NCI-H446 treated with DMSO at 0.1 percent for 48 hours (cell line): Measurements from ENCODE around the gene SCIMP.
"Not testable (repeated sequence)": the region's sequence is repeated elsewhere in the genome, so short reads cannot be mapped to it uniquely, and the experiment has no call there.

Experiments
- DNase-seq: peaks from one replicate; lab custom pipeline; 2025; lab: John Stamatoyannopoulos, UW

Gene SCIMP

DNA sequence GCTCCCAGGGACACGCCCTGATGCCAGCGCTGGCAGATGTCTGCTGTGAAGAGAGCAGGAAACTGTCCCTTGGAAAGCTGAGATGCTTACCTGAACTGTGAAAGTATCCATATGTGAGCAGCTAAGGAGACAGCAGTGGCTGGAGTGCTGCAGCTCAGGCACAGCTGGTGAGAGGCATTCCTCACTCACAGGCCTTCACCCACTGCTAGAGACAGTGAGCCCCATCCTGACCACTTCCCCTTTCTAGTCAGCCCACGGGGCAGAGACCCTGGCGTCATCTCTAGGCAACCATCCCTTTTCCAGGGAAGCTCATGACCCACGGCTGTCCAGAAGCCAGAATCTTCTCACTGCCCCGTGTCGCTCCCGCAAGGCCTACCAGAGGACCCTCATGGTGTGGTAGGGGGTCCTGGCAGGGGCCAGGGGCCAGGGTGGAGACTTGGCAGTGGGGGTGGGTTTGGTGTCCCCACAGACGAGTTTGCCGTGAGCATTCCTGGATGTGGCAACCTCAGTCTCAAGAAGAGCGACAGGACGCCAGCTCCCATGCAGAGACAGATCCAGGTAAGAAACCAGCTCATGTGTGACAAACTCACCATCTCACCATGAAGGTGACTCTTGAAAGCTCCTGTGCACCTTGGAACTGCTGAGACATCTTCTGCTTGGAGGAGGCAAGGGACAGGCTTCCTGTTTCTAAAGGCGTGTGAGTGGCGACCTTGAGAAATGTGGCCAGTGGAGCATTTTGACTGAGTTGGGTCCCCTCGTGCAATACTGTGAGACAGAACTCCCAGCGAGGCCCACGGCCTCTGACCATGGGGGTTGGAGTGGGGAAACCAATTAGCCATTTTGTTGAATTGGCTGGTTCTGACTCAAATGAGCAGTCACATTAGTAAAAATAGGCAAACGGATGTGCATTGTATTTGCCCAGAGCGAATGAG is at the start of gene SCIMP:
SCIMP (minus strand) TSS at position 216 of the 932 bp plus-strand sequence; CDS start at position 111, 105 bp downstream.
- DNase-seq, result no peak

DNA sequence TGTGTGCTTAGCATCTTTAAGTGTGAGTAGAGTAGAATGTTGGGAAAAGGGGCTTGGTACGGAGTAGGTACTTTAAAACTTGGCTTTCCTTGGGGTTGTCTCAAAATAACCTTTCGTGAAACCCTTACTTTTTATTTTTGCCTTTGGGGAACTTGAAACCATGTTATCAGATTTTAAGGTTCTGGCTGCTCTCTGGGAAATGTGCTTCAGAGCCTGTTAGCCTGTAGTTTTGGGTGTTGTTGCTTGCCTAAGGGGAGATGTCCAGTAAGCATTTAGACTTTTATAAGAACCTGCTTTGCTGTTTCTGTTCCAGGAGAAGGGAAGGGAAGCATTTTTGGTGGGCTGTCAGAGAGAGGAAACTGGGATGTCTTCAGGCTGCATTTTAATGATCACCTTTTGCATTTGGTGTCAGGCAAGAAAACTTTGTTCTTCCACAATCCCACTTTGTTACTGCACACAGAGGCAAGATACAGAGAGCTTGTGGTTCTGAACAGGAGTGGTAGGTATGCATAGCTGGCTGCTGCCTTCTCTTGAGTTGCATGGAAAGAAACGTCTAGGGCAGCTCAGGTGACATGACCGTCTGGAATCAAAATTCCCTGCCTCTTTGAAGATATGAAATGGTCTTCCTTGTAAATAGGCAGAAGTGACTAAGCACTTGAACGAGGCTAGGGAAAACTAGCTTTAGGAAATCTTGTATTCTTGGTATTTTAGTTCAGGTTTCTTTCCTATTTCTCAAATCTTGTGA is 49.1 kb upstream of the SCIMP start:
- no peak for DNase-seq

DNA sequence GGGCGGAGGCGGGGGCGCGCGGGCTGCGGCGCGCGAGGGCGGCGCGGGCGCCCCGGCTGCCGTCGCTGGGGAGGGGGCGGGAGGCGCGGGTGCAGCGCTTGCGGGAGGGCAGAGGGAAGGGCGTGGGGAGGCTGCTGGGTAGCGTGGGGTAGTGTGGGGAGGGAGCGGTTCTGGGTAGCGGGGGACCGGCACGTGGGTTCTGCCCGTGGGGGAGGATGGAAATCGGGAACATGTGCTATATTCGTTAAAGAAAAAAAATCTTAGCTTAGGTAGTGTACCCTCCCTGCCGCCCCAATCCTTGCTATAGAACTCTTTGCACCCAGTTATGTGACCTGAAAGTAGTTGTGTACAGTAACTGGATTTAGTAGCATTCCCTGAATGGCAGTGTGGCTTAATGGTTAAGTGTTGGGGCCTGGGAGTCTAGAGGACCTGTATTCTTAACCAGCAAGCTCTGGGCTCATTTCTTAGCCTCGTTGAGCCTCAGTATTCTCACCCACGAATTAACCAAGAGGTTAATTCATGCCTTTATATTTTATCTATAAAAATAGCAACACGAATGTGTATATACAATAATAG is 48.1 kb upstream of the SCIMP start:
- DNase-seq, result no peak

DNA sequence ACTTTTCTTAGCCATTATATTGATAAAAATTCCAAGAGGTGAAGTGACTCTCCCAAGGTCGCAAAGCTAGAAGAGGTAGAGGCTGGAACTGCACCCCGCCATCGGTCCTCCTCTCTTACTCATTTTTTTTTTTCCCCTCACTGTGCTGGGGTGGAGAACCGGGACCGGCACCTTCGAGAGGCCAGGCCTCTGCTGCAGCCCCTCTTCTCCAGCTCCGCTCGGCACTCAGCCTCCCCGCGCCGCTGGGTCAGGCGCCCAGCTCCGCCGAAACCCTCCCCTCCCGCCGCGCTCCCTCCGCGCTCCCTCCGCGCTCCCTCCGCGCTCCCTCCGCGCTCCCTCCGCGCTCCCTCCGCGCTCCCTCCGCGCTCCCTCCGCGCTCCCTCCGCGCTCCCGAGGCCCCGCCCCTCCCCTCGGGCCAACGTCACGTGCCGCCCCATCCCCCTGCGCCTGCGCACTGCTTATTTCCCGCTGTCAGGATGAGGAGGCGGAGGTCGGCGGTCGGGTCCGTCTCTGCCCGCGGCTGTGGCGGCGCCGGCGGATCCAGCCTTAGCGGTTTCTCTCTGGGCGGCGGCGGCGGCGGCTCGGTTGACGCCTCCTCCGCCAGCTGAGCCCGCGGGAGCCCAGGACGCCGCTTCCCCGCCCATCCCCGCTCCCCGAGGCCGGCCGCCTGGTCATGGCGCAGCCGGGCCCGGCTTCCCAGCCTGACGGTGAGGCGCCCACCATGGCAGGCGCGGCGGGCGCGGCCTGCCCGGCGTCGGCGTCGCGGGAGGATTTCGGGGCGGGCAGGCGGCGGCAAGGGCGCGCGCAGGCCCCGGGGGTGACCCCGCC is 47.4 kb upstream of the SCIMP start, which contains the start of gene RABEP1:
RABEP1 (plus strand) TSS at position 471 of the 828 bp plus-strand sequence; CDS start at position 674, 203 bp downstream.
- peak; percentile 63 for DNase-seq

DNA sequence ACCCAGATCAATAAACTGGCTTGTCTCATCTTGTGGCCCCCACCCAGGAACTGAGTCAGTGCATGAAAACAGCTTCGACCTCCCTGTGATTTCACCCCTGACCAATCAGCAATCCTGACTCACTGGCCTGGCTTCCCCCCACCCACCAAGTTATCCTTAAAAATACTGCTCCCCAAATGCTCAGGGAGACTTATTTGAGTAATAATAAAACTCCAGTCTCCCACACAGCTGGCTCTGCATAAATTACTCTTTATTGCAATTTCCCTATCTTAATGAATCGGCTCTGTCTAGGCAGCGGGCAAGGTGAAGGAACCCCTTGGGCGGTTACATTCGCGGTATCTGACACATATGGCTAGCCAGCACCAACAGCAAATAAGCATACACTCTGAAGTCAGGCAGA is 37.7 kb upstream of the SCIMP start:
- DNase-seq, result no peak

DNA sequence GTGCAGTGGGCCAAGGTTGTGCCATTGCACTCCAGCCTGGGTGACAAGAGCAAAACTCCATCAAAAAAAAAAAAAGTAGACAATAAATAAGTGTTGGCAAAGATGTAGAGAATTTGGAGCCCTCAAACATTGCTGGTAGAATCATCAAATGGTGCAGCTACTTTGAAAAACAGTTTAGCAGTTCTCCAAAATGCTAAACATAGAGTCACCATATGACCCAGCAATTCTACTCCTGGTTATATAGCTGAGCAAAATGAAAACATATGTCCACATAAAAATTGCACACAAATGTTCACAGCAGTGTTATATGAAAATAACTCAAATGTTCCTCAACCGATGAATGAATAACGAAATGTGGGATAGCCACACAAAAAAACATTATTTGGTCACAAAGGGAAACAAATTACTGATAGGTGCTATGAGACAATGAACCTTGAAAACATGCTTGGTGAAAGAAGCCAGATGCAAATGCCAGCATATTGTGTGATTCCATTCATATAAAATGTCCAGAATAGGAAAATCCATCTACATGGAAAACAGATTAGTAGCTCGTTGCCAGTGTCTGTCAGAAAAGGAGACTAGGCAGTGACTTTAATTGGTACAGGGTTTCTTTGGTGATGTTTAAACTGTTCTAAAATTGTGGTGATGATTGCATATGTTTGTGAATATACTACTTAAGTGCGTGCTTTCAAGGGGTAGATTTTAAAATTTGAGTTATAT is 34.7 kb upstream of the SCIMP start:
- DNase-seq, result no peak

DNA sequence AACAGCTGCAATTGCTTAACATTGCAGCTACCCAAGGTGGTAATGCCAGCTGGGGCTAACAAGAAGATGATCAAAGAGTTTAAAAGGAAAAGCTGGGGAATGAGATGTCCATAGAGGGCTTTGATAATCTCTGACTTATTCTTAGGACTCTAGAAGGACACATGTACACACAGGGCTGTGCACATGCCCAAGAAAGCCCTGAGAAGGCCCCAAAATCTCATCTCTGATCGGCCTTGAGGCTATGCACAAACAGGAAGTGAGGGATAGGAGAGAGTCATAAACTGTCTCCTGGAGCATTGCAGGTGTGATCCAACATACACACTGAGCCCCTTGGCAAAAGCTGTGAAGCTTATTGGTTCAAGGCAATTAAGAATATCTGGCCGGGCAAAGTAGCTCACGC is 30.2 kb upstream of the SCIMP start:
- no peak for DNase-seq

DNA sequence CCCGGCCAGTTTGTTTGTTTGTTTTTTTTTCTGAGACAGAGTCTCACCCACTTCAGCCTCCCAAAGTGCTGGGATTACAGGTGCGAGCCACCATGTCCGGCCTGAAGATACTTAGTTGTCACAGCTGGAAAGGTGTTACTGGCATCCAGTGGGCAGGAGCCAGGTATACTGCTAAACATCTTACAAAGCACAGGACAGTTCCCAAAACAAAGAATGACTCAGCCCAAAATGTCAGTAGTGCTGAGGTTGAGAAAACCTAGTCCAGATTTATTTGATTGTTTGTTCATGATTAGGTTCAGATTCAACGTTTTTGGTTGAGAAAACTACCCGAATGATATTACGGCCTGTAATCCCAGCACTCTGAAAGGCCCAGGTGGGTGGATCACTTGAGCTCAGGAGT is 28.8 kb upstream of the SCIMP start:
- DNase-seq, result no peak

DNA sequence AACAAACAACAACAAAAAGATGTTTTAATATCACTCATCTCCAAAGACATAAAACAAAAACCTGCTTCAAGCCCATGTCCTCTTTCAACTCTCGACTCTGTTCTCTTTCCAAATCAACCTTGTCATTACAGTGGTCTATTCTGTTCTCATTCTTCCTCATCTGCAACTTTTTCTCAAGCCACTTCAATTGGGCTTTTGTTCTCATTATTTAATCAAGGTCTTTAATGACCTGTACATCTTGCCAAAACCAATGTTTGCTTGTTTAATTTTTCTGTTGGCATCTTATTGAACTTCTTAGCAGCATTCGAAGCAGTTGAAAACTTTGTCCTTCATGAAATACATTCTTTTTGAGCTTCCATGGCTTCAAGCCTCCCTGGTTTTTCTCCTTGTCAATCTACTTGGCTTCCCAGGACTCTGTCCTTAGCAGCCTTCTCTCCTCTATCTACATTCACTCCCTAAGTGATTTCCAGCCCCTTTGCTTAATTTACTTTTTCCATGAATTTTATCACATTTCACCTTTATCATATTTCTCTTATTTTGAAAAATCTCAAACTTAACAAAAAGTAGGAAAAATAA is 27.8 kb upstream of the SCIMP start:
- DNase-seq, result no peak

DNA sequence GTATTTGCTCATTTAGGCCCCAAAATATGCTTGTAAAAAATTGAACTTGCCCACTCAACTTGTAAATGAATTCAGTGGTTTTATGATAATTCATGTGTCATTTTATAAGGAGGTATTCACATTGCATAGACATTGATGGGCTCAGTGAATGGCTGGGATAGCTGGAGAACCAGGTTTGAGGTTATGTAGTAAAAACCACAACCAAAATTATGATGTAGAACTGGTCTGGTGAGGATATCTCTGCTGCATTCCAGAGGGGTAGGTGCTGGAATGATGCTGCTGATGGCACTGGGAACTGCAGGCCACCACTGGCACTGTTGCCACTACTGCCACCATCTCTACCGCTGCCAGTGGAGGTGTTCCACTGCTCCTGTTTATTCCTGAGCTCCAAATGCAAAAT is 25.9 kb upstream of the SCIMP start:
- DNase-seq, result no peak

DNA sequence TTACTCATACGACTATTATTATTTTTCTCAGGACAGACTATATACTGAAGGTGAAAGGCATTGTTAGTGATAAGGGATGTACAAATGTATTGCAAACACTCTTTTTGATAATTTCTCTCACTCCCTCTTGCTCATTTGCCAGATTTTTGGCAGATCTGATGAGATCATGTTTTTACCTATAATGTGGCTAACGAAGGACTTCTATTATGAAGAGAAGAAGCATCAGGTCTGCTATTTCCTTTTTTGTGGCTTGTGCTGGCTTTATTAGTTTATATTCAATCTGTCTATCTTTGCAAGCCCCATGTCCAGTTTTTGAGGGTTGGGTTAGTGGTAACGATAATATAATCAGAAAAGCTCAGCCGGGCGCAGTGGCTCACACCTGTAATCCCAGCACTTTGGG is 22.5 kb upstream of the SCIMP start:
- DNase-seq, result no peak

DNA sequence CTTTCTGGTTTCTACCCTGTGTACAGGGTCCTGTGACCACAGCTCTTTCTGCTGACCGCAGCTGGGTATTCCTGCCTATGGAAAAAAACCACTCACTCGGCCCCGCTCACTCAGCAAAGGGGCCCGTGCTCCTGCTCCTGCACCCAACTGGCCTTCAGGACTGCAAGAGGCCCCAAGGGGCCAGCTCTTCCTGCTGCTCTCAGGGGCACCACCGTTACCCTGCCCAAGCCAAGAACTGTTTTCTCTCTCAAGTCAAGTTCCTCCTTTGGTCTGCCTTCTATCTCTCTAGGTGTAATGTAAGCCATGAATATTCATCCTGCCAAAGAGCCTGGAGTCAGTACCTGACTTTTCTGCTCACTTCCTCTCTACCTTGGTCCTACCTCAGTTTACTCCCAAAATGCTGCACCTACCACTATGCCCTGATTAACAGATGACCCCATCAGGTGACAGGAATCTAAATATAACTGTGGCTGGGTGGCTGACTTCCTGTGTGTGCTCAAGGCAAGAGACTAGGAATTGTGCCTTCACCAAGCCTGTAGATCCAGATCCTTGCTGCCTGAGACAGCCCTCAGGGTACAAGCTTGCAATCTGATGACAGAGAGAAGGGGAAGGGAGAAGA is 20.4 kb upstream of the SCIMP start:
- DNase-seq, result no peak

DNA sequence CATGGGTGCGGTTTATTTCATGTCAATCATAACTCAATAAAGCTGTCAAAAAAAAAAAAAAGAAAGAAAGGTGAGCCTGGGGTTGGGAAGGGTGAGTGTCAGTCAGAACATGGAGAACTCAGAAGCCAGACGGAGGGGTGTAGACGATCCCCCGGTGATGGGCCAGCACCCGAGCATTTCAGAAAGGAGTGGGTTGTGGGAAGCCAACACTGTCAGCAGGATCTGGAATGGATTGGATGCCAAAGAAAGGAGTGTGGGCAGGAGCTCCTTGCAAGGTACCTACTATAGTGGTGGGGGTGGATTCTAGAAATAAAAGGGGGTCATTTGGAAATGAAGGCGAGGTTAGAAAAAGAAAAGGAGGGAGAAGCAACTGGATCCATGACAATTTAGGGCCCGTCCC is 19.8 kb upstream of the SCIMP start:
- DNase-seq, result no peak

DNA sequence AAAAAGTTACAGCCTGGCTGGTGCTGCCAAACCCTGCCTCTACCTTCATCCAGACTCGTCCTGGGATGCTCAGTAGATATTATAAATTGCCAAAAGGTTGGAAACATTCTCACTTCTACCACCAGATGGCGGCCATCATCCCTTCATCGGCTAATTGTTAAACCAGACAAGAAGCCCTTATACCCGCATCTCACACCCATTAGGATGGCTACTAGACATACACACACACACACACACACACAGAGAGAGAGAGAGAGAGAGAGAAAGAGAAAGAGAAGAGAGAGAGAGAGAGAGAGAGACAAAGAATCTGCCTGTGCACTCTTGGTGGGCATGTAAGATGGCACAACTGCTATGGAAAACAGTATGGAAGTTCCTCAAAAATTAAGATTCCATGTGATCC is 15.0 kb upstream of the SCIMP start:
- DNase-seq, result peak; percentile 64

DNA sequence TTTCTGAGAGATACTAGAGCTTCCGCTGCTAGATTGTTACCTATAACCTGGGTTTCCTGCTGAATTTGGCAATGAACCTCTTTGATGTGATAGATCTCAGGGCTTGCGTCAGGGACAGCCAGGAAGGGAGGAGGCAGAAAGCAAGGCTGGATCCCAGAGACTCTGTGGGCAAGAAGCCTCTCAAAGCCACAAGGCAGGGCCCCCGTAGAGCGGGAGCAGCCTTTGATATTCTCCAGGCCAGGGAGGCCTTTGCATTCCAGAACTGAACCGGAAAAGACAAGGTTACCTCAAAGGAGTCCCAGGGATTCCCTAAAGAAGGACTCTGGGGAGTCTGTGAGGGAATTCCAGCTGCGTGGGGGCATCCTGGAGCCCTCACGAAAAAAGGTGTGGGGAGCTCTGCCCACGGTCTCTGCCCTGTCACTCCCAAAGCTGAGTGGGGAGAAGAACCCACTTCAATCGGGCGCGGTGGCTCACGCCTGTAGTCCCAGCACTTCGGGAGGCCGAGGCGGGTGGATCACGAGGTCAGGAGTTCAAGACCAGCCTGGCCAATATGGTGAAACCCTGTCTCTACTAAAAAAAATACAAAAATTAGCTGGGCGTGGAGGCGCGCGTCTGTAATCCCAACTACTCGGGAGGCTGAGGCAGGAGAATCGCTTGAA is 14.3 kb upstream of the SCIMP start:
- no peak for DNase-seq

DNA sequence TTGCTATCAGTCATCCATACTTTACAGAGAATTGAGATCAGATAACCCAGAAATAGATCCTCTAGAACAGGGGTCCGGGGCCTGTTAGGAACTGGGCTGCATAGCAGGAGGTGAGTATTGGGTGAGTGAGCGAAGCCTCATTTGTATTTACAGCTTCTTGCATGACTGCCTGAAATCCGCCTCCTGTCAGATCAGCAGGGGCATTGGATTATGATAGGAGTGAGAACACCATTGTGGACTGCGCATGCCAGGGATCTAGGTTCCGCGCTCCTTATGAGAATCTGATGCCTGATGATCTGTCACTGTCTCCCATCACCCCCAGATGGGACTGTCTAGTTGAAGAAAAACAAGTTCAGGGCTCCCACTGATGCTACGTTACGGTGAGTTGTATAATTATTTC is 13.0 kb upstream of the SCIMP start:
- no peak for DNase-seq

DNA sequence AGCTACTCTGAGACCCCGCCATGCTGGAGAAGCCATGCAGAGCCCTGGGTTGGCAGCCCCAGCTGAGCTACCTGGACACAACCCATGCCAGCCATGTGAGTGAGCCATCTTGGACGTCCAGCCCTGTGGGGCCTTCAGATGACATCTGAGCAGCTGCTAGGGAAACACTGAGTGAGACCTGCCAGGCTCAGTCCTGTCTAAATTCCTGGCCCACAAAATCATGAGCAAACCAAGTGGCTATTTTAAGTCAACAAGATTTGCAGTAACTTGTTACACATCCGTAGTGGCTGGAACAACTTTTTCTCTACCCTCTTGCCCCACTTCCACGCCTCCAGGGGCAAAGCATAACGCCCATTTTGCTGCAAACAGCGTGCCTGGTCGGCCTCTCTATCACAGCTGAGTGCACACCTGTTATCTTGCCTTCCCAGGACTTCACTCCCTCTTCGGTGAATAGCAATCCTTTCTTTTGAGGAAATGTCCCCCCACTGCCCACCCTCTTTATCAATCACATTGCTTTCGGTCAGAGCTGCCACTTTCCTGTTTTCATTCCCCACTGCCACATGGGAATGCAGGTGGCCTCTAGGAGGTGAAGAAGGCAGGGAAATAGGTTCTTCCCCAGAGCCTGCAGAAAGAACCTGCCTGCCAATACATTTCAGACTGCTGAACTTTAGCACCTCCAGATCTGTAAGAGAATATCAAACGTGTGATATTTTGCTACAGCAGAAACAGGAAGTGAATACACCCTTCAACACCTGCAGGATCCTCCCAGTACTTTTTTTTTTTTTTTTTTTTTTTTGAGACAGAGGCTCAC is 7.4 kb upstream of the SCIMP start:
- no peak for DNase-seq

DNA sequence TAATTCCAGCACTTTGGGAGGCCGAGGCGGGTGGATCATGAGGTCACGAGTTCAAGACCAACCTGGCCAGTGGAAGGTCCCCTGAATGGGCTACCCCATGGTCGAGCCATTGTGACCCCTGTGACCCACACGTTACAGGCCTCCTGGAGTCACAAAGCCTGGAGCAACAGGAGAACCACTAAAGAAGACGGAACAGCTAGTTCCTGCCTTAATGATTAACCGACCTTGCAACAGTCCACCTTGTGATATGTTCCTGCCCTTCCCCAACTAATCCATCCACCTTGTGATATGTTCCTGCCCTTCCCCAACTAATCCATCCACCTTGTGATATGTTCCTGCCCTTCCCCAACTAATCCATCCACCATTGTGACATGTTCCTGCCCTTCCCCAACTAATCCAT is 5.1 kb upstream of the SCIMP start:
- DNase-seq, result not testable (repeated sequence)

DNA sequence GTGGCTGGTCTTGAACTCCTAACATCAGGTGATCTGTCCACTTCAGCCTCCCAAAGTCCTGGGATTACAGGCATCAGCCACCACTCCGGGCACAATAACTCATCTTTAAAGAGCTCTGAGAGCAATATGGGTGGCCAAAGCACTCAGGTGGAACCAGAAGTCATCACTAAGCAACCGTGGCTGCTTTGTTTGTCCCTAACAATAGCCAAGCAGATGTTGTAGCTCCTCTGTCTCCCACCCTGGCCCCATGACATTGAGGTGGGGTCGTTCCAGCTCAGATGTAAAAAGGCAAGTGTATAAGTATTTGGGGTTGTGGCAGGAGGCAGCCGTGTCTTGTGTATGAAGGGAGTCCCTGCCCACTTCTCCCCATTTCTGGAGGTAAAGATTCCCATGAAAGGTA is 3.7 kb upstream of the SCIMP start:
- no peak for DNase-seq
